Right renal cortex interstitium (tissue), 3 donors: ENCODE data around the gene ZNF227. TPM values are rescaled to one million over a fixed set of nuclear protein-coding genes. Genes with fewer than 3 reads are reported as not detected.
"Not testable (repeated sequence)": the region's sequence is repeated elsewhere in the genome, so short reads cannot be mapped to it uniquely, and the experiment has no call there.

Source experiments
- DNase-seq, 3 donors: peaks; one replicate each; pipeline ENCODE4 v3.0.0-alpha.2; 2013; ENCODE audit warnings: low read depth in 3 of 3, low spot score in 2 of 3
- polyA plus RNA-seq, 3 donors: library from polyadenylated mRNA; unstranded; fragments of 120-200 nt; gene quantifications; one replicate each; pipeline ENCODE4 v1.2.1, GENCODE V29; 2013; ENCODE audit not compliant: insufficient read length in 3 of 3

ZNF227 gene
- polyA plus RNA-seq = 10 to 100 TPM; 26.7 to 29.8 (median 29.8) TPM

- peak; percentile 85 to 91 (median 90) for DNase-seq
These were observed at the start of gene ZNF227 for GRCh38 chr19:44212250-44212865. ZNF227 (plus strand) TSS chr19:44212532; CDS start chr19:44217793, 5,261 bp downstream.

DNA sequence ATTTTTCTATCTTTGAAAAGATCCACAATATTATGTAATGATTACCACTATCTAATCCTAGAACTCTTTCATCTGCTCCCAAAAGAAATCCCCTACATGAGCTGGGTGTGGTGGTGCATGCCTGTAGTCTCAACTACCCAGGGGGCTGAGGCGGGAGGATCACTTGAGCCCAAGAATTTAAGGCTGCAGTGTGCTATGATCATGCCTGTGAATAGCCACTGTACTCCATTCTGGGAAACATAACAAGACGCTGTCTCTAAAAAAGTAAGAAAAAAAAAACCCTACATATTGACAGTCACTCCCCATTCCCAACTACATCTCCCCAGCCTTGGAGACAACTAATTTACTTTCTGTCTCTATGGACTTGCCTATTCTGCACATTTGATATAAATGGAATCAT, 48.5 kb upstream of the ZNF227 start:
- DNase-seq = no peak

DNA sequence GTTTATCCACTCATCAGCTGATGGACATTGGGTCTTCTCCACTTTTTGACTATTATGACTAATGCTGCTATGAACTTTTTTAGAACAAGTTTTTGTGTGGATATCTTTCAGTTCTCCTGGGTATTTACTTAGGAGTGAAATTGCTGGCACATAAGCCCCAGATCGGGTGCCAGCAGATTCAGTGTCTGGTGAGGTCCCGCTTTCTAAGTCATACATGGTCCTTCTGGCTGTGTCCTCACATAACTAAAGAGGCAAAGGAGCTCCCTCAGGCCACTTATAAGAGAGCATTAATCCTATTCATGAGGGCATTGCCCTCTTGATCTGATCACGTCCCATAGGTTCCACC, 48.0 kb upstream of the ZNF227 start:
- DNase-seq = no peak

- peak; percentile 92 to 95 (median 95) for DNase-seq
These were observed 47.4 kb upstream of the ZNF227 start, which contains the start of gene ZNF226 for GRCh38 chr19:44164673-44165512. ZNF226 (plus strand) TSS chr19:44165100; CDS start chr19:44170081, 4,981 bp downstream.

- not testable (repeated sequence) for DNase-seq
These were observed 41.7 kb upstream of the ZNF227 start for GRCh38 chr19:44170660-44171059.

DNA sequence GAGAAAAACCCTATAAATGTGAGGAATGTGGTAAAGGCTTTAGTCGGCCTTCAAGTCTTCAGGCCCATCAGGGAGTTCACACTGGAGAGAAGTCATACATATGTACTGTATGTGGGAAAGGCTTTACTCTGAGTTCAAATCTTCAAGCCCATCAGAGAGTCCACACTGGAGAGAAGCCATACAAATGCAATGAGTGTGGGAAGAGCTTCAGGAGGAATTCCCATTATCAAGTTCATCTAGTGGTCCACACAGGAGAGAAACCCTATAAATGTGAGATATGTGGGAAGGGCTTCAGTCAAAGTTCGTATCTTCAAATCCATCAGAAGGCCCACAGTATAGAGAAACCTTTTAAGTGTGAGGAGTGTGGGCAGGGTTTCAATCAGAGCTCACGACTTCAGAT, 35.7 kb upstream of the ZNF227 start:
- no peak for DNase-seq

DNA sequence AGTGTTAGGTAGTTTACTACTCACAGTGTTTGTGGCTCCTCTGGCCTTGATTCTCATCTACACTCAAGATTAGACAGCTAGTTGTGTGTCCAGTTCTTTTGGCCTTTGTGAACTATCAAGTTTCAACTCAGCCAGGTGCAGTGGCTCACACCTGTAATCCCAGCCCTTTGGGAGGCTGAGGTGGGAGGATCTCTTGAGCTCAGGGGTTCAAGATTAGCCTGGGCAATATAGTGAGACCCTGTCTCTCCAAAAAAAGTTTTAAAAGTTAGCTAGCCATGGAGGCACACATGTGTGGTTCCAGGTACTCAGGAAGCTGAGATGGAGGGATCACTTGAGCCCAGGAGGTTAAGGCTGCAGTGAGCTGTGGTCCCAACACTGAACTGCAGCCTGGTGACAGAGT, 31.4 kb upstream of the ZNF227 start:
- DNase-seq = no peak

DNA sequence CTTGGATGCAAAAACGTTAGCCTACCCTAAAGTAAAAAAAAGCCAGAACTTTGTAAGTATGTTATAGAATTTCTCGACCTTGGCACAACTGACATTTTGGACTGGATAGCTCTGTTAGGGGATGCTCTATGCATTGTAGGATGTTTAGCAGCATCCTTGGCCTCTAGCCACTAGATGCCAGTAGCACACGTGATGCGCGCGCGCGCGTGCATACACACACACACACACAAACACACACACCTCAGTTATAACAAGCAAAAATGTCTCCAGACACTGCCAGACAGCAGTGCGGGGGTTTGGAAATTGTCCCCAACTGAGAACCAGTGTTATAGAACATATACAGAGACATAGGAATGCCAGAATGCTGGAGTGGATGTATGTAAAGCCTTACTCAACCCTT, 30.2 kb upstream of the ZNF227 start:
- no peak for DNase-seq

- no peak for DNase-seq
These were observed 22.3 kb upstream of the ZNF227 start for GRCh38 chr19:44190020-44190419.

DNA sequence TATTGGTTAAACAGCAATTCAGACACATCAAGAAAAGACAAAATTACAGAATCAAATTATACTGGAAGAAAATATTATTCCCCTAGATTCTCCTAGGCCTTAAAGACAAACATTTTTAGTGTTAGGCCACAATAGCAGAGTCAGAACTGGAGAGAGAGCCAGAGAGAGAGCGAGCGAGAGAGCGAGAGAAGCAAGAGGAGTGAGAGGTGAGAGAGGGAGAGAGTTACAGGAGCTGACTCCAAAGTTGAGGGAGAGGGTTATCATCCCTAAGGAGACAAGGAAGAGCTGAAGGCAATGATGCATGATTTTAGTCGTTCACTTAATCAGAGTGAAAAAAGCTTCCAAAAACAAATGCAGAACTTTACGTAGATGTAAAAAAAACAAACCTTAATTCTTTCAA, 20.2 kb upstream of the ZNF227 start:
- no peak for DNase-seq

GRCh38 chr19:44196772-44197171, 15.6 kb upstream of the ZNF227 start:
- DNase-seq = no peak

GRCh38 chr19:44202470-44202869, 9.9 kb upstream of the ZNF227 start:
- no peak for DNase-seq

GRCh38 chr19:44202974-44203373, 9.4 kb upstream of the ZNF227 start:
- DNase-seq = no peak

- not testable (repeated sequence) for DNase-seq
These were observed 8.5 kb upstream of the ZNF227 start for GRCh38 chr19:44203877-44204276.

GRCh38 chr19:44204772-44205171, 7.6 kb upstream of the ZNF227 start:
- no peak for DNase-seq

DNA sequence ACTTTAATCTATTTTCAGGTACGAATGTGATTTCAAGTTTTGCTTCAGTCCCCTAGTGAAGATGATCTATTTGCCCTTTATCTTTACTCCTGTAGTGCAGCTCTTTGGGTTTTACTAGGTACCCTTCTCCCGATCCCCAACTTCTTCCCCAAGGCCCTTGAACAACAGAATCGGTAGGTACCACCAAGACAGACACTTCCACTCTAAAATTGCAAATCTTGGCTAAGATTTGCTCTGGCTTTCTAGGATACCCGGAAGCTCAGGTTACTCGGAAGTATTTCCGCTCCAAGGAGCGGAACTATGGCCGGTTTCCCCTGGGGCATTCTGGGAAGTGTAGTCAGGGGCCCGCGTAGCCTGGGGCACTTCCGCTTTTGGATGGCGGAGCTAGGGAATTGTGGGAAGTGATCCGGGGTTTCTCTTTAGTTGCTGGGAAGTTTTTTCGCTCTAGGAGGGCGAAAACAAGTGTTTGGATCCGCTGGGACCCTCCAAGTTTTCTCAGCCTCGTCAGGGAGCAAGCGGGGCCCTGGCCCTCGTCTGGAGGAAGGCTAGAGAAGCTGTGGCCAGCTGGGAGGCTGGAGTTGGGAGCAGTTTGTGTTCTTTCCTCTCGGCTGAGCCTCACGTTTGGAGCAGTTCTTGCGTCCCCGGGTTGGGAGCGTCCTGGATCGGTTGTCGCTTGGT, 5.1 kb upstream of the ZNF227 start:
- DNase-seq = peak; percentile 88 to 95 (median 90)

GRCh38 chr19:44212866-44213346, 574 bp downstream of the ZNF227 start:
- peak in 2 of 3 donors; percentile 6 to 38 for DNase-seq

DNA sequence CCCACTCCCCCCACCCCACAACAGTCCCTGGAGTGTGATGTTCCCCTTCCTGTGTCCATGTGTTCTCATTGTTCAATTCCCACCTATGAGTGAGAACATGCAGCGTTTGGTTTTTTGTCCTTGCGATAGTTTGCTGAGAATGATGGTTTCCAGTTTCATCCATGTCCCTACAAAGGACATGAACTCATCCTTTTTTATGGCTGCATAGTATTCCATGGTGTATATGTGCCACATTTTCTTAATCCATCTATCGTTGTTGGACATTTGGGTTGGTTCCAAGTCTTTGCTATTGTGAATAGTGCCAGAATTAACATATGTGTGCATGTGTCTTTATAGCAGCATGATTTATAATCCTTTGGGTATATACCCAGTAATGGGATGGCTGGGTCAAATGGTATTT, 7.6 kb downstream of the ZNF227 start:
- DNase-seq = not testable (repeated sequence)

- not testable (repeated sequence) for DNase-seq
These were observed 8.4 kb downstream of the ZNF227 start for GRCh38 chr19:44220761-44221160.

- not testable (repeated sequence) for DNase-seq
These were observed 9.0 kb downstream of the ZNF227 start for GRCh38 chr19:44221291-44221690.

DNA sequence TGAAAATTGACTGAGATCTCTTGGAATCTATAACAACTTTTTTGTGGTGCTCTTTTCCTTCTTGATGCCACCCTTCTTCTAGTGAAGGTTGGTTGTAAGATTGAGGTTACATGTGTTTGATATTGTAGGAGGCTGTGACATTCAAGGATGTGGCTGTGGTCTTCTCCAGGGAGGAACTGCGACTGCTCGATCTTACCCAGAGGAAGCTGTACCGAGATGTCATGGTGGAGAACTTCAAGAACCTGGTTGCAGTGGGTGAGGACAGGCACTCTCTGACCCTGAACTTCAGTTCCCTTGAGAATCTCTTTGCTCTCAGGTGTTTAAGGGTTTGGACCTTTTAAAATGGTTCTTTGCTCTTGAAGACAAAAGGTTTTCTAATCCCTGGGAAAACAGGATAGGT, 16.0 kb downstream of the ZNF227 start:
- no peak for DNase-seq
